GM20431 (cell line): Measurements from ENCODE around the gene SETBP1.

Experiments
- in situ Hi-C: fragments of 300-500 bp; cut with MseI, MboI; formaldehyde crosslinking; loops from one replicate; pipeline ENCODE4 v1.15.0; 2020; ENCODE audit warnings: low sequenced_read_pairs; ENCODE audit not compliant: unreplicated experiment

Gene SETBP1

GRCh38 chr18:44744161-44745121 lies 63.8 kb downstream of the SETBP1 start:
- in situ Hi-C loops, result no loop called here

- in situ Hi-C loops, result no loop called here
These were observed 66.5 kb downstream of the SETBP1 start for GRCh38 chr18:44747157-44747556.

GRCh38 chr18:44748582-44748981 lies 67.9 kb downstream of the SETBP1 start:
- in situ Hi-C loops, result no loop called here

- in situ Hi-C loops, result no loop called here
These were observed 70.1 kb downstream of the SETBP1 start for GRCh38 chr18:44750774-44751173.

- in situ Hi-C loops, result no loop called here
These were observed 73.9 kb downstream of the SETBP1 start for GRCh38 chr18:44754567-44754966.

- in situ Hi-C loops, result no loop called here
These were observed 78.4 kb downstream of the SETBP1 start for GRCh38 chr18:44758861-44759631.

- in situ Hi-C loops, result no loop called here
These were observed 79.2 kb downstream of the SETBP1 start for GRCh38 chr18:44759925-44760342.

- in situ Hi-C loops, result no loop called here
These were observed 81.1 kb downstream of the SETBP1 start for GRCh38 chr18:44761812-44762211.

- in situ Hi-C loops, result no loop called here
These were observed 82.6 kb downstream of the SETBP1 start for GRCh38 chr18:44763327-44763726.

GRCh38 chr18:44764863-44765262 lies 84.2 kb downstream of the SETBP1 start:
- in situ Hi-C loops, result no loop called here

- in situ Hi-C loops, result no loop called here
These were observed 84.8 kb downstream of the SETBP1 start for GRCh38 chr18:44765456-44765855.

GRCh38 chr18:44766450-44766849 lies 85.8 kb downstream of the SETBP1 start:
- in situ Hi-C loops, result no loop called here

- in situ Hi-C loops, result no loop called here
These were observed 87.1 kb downstream of the SETBP1 start for GRCh38 chr18:44767807-44768206.

GRCh38 chr18:44770641-44771040 lies 90.0 kb downstream of the SETBP1 start:
- in situ Hi-C loops, result no loop called here

- in situ Hi-C loops, result no loop called here
These were observed 90.9 kb downstream of the SETBP1 start for GRCh38 chr18:44771572-44771955.

- in situ Hi-C loops, result no loop called here
These were observed 91.5 kb downstream of the SETBP1 start for GRCh38 chr18:44771956-44772917.

- in situ Hi-C loops, result no loop called here
These were observed 93.0 kb downstream of the SETBP1 start for GRCh38 chr18:44773640-44774155.

- in situ Hi-C loops, result no loop called here
These were observed 93.5 kb downstream of the SETBP1 start for GRCh38 chr18:44774191-44774590.

GRCh38 chr18:44777457-44778192 lies 96.9 kb downstream of the SETBP1 start:
- in situ Hi-C loops, result no loop called here
